GM18505 (cell line): ENCODE data around the gene CD9.
"Not testable (repeated sequence)": the region's sequence is repeated elsewhere in the genome, so short reads cannot be mapped to it uniquely, and the experiment has no call there.

Experiments
- ATAC-seq: cut with Tn5 transposase; IDR thresholded peaks from one replicate; pipeline ENCODE4 v1.9.1; 2021; ENCODE audit not compliant: unreplicated experiment
- POLR2A ChIP-seq: IDR thresholded peaks from 4 replicates; pipeline ENCODE4 v1.6.1; 2011; ENCODE audit warnings: borderline replicate concordance; ENCODE audit not compliant: insufficient read depth, insufficient read length; ENCODE audit errors: extremely low read depth

Gene CD9, protein sequence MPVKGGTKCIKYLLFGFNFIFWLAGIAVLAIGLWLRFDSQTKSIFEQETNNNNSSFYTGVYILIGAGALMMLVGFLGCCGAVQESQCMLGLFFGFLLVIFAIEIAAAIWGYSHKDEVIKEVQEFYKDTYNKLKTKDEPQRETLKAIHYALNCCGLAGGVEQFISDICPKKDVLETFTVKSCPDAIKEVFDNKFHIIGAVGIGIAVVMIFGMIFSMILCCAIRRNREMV

DNA sequence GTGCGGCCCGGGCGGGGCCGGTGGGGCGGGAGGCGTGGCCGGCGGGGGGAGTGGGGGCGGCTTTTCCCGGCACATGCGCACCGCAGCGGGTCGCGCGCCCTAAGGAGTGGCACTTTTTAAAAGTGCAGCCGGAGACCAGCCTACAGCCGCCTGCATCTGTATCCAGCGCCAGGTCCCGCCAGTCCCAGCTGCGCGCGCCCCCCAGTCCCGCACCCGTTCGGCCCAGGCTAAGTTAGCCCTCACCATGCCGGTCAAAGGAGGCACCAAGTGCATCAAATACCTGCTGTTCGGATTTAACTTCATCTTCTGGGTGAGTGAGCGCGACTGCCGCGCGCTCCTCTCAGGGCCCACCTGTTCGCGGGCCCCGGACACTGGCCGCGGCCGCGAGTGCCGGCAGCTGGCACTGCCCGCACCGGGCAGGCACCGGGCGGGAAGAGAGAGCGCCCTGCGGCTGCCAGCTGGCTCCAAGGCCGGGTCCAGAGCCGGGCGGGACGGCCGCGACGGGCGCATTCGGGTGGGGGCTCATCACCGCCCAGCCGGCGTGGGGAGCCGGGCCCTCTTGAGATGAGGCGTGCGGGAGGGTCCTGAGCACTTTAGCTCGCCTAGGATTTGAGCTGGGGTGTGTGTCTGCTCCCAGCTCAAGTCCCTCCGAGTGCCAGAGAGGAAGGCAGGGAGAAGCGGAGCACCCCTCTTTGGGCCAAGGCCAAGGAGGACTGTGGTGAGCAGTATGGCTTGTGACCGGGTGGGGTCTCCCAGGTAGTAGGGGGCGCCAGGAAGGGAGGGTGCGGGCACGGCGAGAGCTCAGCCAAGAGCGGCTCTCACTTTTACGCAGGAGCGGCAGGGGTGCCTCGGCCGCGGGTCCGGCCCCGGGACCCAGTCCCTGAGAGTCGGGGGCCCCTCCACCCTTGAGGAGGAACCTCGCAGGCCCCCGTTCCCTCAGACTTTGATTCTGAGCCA, at the start of gene CD9:
CD9 (plus strand) TSS at position 145 of the 957 bp plus-strand sequence; CDS start at position 245, 100 bp downstream.
- ATAC-seq = no peak

DNA sequence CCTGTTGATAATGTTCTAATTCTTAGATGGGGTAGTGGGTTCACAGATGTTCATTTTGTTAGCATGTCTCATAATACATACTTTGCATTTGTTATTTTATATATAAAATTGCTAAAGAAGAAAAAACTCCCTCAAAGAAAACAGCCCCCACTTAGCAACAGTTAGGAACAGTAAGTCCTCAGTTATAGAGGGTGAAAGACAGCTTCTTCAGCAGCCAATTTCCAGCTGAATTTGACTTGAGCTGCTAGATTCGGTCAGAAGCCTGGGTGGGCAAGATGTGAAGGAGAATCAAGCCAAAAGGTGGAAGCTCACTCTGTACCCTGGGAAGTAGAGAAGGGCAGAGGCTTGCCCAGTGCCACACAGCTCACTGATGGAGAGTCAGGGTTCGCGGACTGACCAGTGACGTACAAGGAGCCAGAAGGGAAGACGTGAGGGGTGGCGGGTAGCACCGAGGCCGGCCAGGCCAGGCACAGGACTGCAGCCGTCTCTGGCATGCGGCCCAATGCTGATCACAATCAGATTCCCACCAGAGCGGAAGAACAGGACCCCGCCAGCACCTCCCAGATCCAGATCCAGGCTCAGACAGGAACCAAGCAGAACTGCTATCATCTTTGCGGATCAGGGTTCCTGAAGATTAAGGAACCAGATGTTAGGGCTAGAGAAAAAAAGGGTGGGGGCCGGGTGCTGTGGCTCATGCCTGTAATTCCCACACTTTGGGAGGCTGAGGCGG, 45.3 kb upstream of the CD9 start:
- no peak for ATAC-seq
- TF ChIP-seq POLR2A = no peak

More for the DNA sequence above, at the start of gene CD9:
- TF ChIP-seq POLR2A = no peak

DNA sequence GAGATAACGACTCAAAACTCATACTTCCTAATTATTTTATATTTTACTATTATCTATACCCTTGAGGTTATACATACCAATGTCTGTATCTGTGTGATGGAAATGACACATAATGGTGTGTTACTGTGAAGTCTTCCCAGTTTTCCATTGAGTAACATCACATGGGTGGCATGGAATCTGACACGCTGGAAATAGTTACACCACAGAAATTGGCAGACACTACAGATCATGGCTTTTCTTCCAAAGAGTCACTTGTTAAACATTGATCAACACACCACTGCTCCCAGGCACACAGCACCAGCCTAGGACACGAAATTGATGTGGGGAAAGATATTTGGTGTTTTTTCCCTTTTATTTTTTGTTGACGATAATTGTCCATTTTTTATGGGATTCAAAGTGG, 42.7 kb upstream of the CD9 start:
- ATAC-seq = no peak
- TF ChIP-seq POLR2A = no peak

DNA sequence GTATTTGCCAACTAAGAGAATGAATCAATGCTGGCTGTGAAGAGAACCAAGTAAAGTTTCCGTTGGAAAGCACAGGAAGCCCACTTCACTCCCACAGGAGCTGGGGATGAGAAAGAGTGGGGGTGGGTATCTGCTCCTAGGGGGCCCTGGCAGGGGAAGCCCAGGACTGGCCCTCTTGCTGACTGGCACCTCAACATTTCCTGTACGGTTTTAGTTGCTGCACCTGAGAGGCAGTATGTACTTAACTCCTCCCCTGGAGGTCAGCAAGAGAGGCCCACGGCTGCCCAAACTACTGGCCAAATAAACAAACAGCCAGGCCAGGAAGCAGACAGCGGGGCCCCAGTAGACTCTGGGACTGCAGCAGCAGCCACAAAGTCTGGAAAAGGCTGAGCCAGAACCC, 41.9 kb upstream of the CD9 start:
- no peak for TF ChIP-seq POLR2A

DNA sequence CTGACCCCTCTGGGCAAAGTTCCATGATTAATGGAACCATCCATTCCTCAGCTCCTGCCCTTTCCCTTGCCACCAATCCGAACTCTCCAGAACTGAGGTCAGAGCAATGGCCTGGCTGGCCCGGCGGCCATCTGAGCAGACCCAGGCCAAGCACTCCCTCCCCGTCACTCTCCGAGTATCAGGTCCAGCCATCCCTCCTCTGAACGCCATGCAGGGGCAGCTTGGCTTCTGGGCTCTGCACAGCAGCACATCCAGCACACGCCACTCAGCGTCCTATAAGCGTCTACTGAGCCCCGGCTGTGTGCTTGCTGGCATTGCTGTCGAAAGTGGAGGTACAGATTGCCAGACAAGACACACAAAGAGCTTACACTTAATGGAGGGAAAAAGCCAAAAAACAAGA, 41.5 kb upstream of the CD9 start:
- no peak for ATAC-seq
- no peak for TF ChIP-seq POLR2A

More for the DNA sequence above, 41.9 kb upstream of the CD9 start:
- no peak for ATAC-seq

DNA sequence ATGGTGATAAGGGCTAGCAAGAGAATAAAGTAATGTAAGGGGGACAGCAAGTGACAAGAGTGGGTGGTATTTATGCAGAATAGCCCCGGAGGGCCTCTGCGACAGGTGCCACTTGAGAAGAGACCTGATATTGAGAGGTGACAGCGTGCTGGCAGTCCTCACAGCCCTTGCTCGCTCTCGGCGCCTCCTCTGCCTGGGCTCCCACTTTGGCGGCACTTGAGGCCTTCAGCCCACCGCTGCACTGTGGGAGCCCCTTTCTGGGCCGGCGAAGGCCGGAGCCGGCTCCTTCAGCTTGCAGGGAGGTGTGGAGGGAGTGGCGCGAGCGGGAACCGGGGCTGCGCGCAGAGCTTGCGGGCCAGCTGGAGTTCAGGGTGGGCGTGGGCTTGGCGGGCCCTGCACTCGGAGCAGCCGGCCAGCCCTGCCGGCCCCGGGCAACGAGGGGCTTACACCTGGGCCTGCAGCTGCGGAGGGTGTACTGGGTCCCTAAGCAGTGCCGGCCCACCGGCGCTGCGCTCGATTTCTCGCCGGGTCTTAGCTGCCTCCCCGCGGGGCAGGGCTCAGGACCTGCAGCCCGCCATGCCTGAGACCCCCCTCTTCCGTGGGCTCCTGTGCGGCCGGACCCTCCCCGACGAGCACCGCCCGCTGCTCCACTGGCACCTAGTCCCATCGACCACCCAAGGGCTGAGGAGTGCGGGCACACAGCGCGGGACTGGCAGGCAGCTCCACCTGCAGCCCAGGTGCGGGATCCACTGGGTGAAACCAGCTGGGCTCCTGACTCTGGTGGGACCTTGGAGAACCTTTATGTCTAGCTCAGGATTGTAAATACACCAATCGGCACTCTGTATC, 40.8 kb upstream of the CD9 start:
- ATAC-seq = not testable (repeated sequence)

DNA sequence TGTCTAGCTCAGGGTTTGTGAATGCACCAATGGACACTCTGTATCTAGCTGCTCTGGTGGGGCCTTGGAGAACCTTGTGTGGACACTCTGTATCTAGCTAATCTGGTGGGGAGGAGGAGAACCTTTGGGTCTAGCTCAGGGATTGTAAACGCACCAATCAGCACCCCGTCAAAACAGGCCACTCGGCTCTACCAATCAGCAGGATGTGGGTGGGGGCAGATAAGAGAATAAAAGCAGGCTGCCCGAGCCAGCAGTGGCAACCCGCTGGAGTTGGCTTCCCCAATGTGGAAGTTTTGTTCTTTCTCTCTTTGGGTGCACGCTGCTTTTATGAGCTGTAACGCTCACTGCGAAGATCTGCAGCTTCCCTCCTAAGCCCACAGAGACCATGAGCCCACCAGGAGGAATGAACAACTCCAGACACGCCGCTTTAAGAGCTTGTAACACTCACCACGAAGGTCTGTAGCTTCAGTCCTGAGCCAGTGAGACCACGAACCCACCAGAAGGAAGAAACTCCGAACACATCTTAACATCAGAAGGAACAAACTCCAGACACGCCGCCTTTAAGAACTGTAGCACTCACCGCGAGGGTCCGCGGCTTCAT, 40.1 kb upstream of the CD9 start:
- not testable (repeated sequence) for ATAC-seq

DNA sequence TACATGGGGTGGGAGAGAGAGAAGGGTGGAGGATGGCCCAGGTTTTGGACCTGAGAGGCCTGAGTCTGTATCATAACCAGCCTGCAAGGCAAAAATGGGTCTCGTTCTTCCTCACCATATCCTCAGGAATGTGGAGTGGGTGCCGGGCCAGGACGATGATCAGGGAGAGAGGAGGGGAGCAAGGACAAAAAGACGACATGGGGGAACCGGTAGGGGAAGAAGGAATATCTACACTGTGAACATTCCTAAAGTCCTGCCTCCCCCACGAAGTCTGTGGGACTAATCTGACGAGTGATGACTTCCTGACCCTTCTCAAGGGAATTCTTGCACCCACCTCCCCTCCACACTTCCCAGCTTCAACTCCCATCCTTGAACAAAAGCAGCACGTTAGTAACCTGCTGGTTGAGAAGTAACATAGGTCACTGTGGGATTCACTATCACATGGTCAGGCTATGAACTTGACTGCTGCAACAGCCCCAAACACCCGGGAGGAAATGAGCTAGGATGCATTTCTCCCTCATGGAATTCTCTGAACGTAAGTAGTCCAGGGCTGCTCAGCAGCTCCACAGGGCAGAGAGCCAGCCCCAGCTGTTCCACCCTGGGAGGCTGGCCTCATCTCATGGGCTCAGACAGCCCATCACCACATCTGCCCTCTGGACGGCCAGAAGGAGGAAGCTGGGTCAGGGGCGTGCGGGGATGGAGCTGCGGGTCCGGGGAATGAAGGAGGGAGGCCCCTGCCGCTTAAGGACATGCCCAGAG, 38.9 kb upstream of the CD9 start:
- no peak for ATAC-seq
- TF ChIP-seq POLR2A = no peak

DNA sequence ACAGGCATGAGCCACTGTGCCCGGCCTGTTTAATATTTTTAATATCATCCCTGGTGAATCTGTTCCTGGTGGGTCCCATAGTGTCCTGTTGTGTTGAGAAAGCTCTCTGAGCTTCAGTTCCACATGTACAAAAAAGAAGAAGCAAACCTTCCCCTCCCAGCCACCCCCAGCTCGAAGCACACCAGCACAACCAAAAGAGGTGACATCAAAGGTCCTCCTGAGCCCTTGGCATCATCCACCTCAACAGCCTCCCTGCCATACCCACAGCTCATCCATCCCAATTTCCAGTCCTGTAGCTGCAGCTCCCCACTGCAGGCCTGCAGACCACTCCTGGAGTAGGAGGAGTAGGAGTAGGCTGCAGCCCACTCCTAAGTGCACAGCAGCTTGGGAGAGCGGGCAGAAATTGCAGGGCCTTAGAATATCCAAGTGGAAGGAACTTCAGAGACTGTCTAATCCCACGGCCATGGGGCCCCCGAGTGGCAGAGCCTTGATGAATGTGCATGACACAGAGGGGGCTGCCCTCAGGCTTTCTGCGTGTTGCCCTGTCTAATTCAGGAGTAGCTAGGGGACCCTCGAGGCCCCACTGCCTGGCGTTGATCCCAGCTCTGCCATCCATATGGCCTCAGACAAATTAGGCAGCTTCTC, 36.7 kb upstream of the CD9 start:
- no peak for ATAC-seq
- no peak for TF ChIP-seq POLR2A

DNA sequence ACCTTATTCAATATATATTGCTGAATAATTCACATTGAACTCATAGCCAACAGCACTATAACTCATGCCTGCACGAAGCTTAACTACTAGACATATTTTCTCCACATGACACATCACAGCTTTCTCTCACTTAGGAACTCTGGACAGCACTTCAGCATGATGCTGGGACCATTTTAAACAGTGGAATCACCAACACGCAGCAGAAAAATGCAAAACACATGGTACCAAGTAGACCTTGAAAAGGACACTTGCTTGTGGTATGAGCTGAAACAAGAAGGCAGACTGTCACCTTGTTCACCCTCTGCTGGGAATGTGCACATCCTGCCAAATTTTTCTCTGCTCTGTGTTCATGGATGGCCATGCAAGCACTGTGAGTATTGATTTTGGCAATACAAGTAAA, 34.8 kb upstream of the CD9 start:
- no peak for ATAC-seq
- no peak for TF ChIP-seq POLR2A

DNA sequence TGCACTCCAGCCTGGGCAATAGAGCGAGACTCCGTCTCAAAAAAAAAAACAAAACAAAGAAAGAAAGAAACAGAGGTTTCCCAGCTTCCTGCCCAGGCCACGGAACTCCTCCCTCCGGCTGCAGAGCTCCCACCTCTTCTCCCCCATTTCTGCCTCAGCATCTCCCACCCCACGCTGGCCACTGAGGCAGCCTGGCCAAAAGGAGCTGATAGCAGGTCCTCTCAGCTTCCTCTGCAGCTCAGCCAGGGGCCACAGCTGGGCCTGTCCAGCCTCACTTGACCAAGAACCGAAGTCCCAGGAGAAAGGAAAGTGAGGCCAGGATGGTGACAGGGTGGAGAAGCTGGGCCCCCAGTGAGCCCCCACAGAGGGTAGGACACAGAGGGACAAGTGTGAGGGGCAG, 33.4 kb upstream of the CD9 start:
- no peak for ATAC-seq
- TF ChIP-seq POLR2A = no peak
